Liver (tissue), 9 donors: Measurements from ENCODE around the gene CPNE9. TPM values are rescaled to one million over a fixed set of nuclear protein-coding genes. Genes with fewer than 3 reads are reported as not detected.

Experiments
- DNase-seq: peaks from one replicate; pipeline ENCODE4 v3.0.0-alpha.2; 2017; ENCODE audit warnings: low spot score
- H3K27ac ChIP-seq, 2 donors: one replicate each; pipeline ENCODE4 v1.7.0; 2013; ENCODE audit warnings: inconsistent platforms in 2 of 2, low read length in 2 of 2, control low read depth in 1 of 2, low read depth in 1 of 2, mild to moderate bottlenecking in 1 of 2
- H3K27me3 ChIP-seq, 4 donors: one replicate each; pipeline versions ENCODE4 v1.6.1 to v1.7.0; 2013; ENCODE audit warnings: low read length in 3 of 4, inconsistent platforms in 1 of 4, mild to moderate bottlenecking in 1 of 4, moderate library complexity in 1 of 4; ENCODE audit not compliant: control insufficient read depth in 4 of 4, insufficient read depth in 4 of 4
- H3K36me3 ChIP-seq, 4 donors: one replicate each; pipeline versions ENCODE4 v1.6.1 to v1.7.0; 2013; ENCODE audit warnings: low read length in 3 of 4, mild to moderate bottlenecking in 3 of 4, low read depth in 1 of 4, moderate library complexity in 1 of 4; ENCODE audit not compliant: control insufficient read depth in 4 of 4, insufficient read depth in 3 of 4
- H3K4me1 ChIP-seq, 4 donors: one replicate each; pipeline versions ENCODE4 v1.6.1 to v1.7.0; 2013; ENCODE audit warnings: low read length in 3 of 4, mild to moderate bottlenecking in 3 of 4, moderate library complexity in 1 of 4; ENCODE audit not compliant: control insufficient read depth in 4 of 4, insufficient read depth in 4 of 4
- H3K4me3 ChIP-seq, 3 donors: one replicate each; pipeline versions ENCODE4 v1.6.1 to v1.7.0; 2013; ENCODE audit warnings: low read length in 3 of 3, control low read depth in 1 of 3, low read depth in 1 of 3, mild to moderate bottlenecking in 1 of 3
- H3K9ac ChIP-seq, 2 donors: one replicate each; pipeline ENCODE4 v1.7.0; 2013; ENCODE audit warnings: low read length in 2 of 2, mild to moderate bottlenecking in 2 of 2, moderate library complexity in 2 of 2, control low read depth in 1 of 2, low read depth in 1 of 2
- H3K9me3 ChIP-seq, 4 donors: one replicate each; pipeline versions ENCODE4 v1.6.1 to v1.7.0; 2013; ENCODE audit warnings: low read length in 3 of 4; ENCODE audit not compliant: control insufficient read depth in 4 of 4
- ATF3 ChIP-seq: IDR thresholded peaks from 2 replicates; pipeline ENCODE4 v1.6.1; 2016; ENCODE audit warnings: antibody characterized with exemption
- CTCF ChIP-seq: fragments of 150-350 bp; IDR thresholded peaks from 2 replicates; pipeline ENCODE4 v1.5.1; 2017; ENCODE audit warnings: improper control_type of control experiment, low read depth, low read length; ENCODE audit not compliant: missing input control
- EGR1 ChIP-seq, 2 donors: IDR thresholded peaks; 2 replicates each; pipeline ENCODE4 v1.6.1; 2016 to 2018; ENCODE audit warnings: antibody characterized with exemption in 2 of 2, low read depth in 2 of 2
- FOXA1 ChIP-seq: IDR thresholded peaks from 2 replicates; pipeline ENCODE4 v1.6.1; 2016; ENCODE audit warnings: antibody characterized with exemption
- FOXA2 ChIP-seq: IDR thresholded peaks from 2 replicates; pipeline ENCODE4 v1.6.1; 2016; ENCODE audit warnings: antibody characterized with exemption
- GABPA ChIP-seq, 2 donors: IDR thresholded peaks in 1 of 2; conservative IDR thresholded peaks in 1 of 2; 2 replicates each; pipeline ENCODE4 v1.6.1; 2016; ENCODE audit warnings: antibody characterized with exemption in 2 of 2, mild to moderate bottlenecking in 1 of 2, moderate library complexity in 1 of 2
- HNF4A ChIP-seq, 2 donors: conservative IDR thresholded peaks; 2 replicates each; pipeline ENCODE4 v1.6.1; 2016; ENCODE audit warnings: antibody characterized with exemption in 2 of 2, mild to moderate bottlenecking in 2 of 2
- HNF4G ChIP-seq: IDR thresholded peaks from 2 replicates; pipeline ENCODE4 v1.6.1; 2016; ENCODE audit warnings: antibody characterized with exemption
- JUND ChIP-seq, 2 donors: IDR thresholded peaks; 2 replicates each; pipeline ENCODE4 v1.6.1; 2016; ENCODE audit warnings: antibody characterized with exemption in 2 of 2
- MAX ChIP-seq: IDR thresholded peaks from 2 replicates; pipeline ENCODE4 v1.6.1; 2016; ENCODE audit warnings: antibody characterized with exemption
- NR2F2 ChIP-seq: IDR thresholded peaks from 2 replicates; pipeline ENCODE4 v1.6.1; 2016; ENCODE audit warnings: antibody characterized with exemption
- RXRA ChIP-seq, 2 donors: IDR thresholded peaks; 2 replicates each; pipeline ENCODE4 v1.6.1; 2017 to 2018; ENCODE audit warnings: antibody characterized with exemption in 2 of 2, mild to moderate bottlenecking in 1 of 2
- SP1 ChIP-seq: IDR thresholded peaks from 2 replicates; pipeline ENCODE4 v1.6.1; 2018; ENCODE audit warnings: antibody characterized with exemption, mild to moderate bottlenecking
- TAF1 ChIP-seq: conservative IDR thresholded peaks from 2 replicates; pipeline ENCODE4 v1.6.1; 2016; ENCODE audit warnings: antibody characterized with exemption, mild to moderate bottlenecking
- ZBTB33 ChIP-seq: IDR thresholded peaks from 2 replicates; pipeline ENCODE4 v1.6.1; 2016; ENCODE audit warnings: antibody characterized with exemption
- WGBS: extraction: QIAGEN DNeasy Blood & Tissue Kit; methylation state at CpG from one replicate; pipeline ENCODE4 v1.1.7; 2013; 5-methylcytosine and 5-hydroxymethylcytosine counted together
- polyA plus RNA-seq, 2 donors: library from polyadenylated mRNA; stranded (reverse) in 1 of 2; unstranded in 1 of 2; fragments of 200-250 nt in 1 of 2; fragments of >200 nt in 1 of 2; fragmentation: Nextera tagmentation in 1 of 2; extraction: Ambion mirVana in 1 of 2; gene quantifications; one replicate each; pipeline versions ENCODE4 v1.2.1 to v1.2.3, GENCODE V29; 2013 to 2015
- total RNA-seq, 2 donors: library from RNA; depleted of rRNA; stranded (reverse); fragments of >200 nt; gene quantifications; one replicate each; pipeline ENCODE4 v1.2.3, GENCODE V29; 2014
- donor health status: healthy.
- donor health status: healthy.
- donor health status: healthy.
- donor health status: healthy.
- donor health status: healthy.

CPNE9 gene
- total and polyA plus RNA-seq, 4 donors: not detected

- TF ChIP-seq MAX (no peak), RXRA (IDR thresholded peaks at IDR 0.05) (peak; percentile 69 to 70), TAF1 (no peak), HNF4A (conservative IDR thresholded peaks at IDR 0.05) (peak; percentile 58 to 66), SP1 (peak; percentile 66), NR2F2 (peak; percentile 95), ATF3 (no peak), EGR1 (IDR thresholded peaks at IDR 0.05; ENCODE audit: low read depth in 2 of 2) (no peak), FOXA1 (no peak)
Measured at GRCh38 chr3:9669720-9670432, 33.8 kb upstream of the CPNE9 start (continued).

- Histone ChIP-seq H3K4me3 (no peak overlapping the region), H3K9me3 (no peaks in the 10 kb centered on the region), H3K9ac (no peak overlapping the region), H3K27ac (no peak overlapping the region), H3K4me1 (peaks cover 0 to 20% (median 16%) of the 10 kb centered on the region in 4 donors), H3K36me3 (peaks cover 9 to 59% (median 57%) of the 10 kb centered on the region in 4 donors), H3K27me3 (no peaks in the 10 kb centered on the region)
- no peak for TF ChIP-seq HNF4A (conservative IDR thresholded peaks at IDR 0.05)
- TF ChIP-seq FOXA1: no peak
- TF ChIP-seq GABPA (IDR thresholded peaks at IDR 0.05 in 1 of 2, conservative IDR thresholded peaks at IDR 0.05 in 1 of 2): no peak
- TF ChIP-seq FOXA2: no peak
- no peak for TF ChIP-seq ATF3
- TF ChIP-seq HNF4G: no peak
- no peak for TF ChIP-seq SP1
- TF ChIP-seq TAF1: no peak
- TF ChIP-seq CTCF: no peak
- no peak for TF ChIP-seq JUND (IDR thresholded peaks at IDR 0.05)
- TF ChIP-seq ZBTB33: no peak
- no peak for TF ChIP-seq EGR1 (IDR thresholded peaks at IDR 0.05; ENCODE audit: low read depth in 2 of 2)
- no peak for TF ChIP-seq MAX
- DNase-seq: no peak
Measured at GRCh38 chr3:9673082-9673481, 30.6 kb upstream of the CPNE9 start.

- no peak for DNase-seq
- Histone ChIP-seq H3K9me3 (no peaks in the 10 kb centered on the region), H3K4me3 (no peak overlapping the region), H3K27me3 (no peaks in the 10 kb centered on the region), H3K36me3 (peaks cover 6 to 60% (median 58%) of the 10 kb centered on the region in 4 donors), H3K9ac (no peak overlapping the region), H3K27ac (no peak overlapping the region), H3K4me1 (peaks cover 0 to 20% (median 16%) of the 10 kb centered on the region in 4 donors)
- WGBS: 96% methylated on average over 2 of the region's 2 CpGs
- no peak for TF ChIP-seq TAF1
- TF ChIP-seq NR2F2: no peak
- TF ChIP-seq EGR1 (IDR thresholded peaks at IDR 0.05; ENCODE audit: low read depth in 2 of 2): no peak
- TF ChIP-seq FOXA2: no peak
- no peak for TF ChIP-seq MAX
Measured at GRCh38 chr3:9673752-9674151, 29.9 kb upstream of the CPNE9 start.
